NT2/D1 (cell line): ENCODE results near the gene SAT2.

ENCODE experiments used
- SUZ12 ChIP-seq: IDR thresholded peaks from 2 replicates; pipeline ENCODE4 v1.6.1; 2011; ENCODE audit not compliant: insufficient read length, insufficient read depth; ENCODE audit errors: extremely low read depth
- YY1 ChIP-seq: IDR thresholded peaks from 2 replicates; pipeline ENCODE4 v1.6.1; 2011; ENCODE audit not compliant: insufficient read length, insufficient read depth
- ZNF274 ChIP-seq: IDR thresholded peaks from 2 replicates; pipeline ENCODE4 v1.6.1; 2011; ENCODE audit warnings: mild to moderate bottlenecking, low read depth, low read length

DNA sequence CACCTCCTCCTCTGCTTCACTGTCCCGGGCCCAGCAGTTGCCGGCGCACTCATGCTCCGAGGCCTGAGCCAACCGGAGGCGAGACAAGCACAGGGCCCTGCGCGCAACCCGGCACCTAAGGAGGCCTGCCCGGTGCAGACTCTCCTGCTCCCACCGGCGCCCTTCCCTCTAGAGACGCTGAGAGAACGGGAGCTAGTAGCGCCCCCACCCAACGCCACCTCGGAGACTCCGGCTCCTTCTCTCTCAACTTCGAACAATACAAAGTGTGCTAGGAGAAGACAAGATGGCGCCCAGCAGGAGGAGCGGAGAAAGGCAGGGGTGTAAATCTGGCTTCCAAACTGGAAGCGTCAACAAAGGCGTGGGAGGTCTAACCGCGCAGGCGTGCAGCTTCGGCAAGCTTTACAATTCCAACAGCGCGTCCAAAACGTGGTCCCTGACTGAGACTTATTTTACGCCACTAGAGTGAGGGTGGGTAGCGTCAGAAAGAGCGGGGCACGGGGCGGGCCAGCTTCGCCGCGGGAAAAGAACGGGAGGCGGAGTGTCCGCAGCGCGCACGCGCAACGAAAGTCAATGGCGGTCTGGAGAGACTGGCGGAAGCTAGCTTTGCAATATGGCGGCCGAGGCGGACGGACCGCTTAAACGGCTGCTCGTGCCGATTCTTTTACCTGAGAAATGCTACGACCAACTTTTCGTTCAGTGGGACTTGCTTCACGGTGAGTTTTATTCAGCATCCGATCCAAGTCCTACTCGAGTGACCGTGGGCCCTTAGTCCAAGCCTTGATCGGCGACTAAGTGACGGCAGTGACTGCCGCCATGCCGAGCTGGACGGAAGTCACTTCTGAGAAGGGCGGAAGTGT, 44.1 kb downstream of the SAT2 start, which contains the start of gene MPDU1:
- TF ChIP-seq SUZ12 (no peak), ZNF274 (no peak), YY1 (peak; percentile 78)
